ENCODE results near the gene FAM83G. TPM values are rescaled to one million over a fixed set of nuclear protein-coding genes. Genes with fewer than 3 reads are reported as not detected.

The FAM83G gene
- total RNA-seq, 1 donor from 2014 or later = 2.2 TPM

DNA sequence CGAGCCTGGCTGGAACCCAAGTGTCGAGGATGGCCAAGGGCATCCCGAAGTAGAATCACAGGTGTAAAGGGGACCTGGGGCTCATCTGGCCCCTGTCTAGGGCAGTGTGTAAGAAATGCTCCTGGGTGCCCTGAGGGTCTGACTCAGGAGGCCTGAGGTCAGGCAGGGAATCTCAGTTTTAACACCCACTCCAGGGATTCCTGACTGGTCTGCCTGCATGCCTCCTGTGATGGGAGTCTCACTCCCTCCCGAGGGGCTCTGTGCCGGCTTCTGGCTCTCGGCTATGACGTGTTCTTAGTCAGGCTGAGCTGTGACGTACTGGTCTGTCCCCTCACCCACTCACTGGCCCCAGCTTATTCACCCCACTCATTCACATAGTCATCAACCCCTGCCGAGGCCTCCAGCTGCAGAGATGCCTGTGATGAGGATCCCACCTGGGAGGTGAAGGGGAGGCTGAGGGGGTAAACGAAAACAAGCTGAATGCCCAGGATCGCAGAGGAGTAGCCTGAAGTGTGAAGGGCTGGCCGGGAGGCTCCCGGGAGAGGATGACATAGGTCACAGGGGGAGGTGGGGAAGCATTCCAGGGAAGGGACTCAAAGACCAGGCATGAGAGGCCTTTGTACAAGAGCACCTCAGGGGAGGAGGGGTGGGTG lies 23.8 kb downstream of the FAM83G start:
- Histone ChIP-seq H3K27ac (replicated peaks) (no peak overlapping the region), H3K36me3 (no peaks in the 10 kb centered on the region), H3K4me1 (no peaks in the 10 kb centered on the region), H3K4me3 (no peak overlapping the region), H3K27me3 (ENCODE audit: low read depth) (no peaks in the 10 kb centered on the region), H3K9me3 (replicated peaks) (no peaks in the 10 kb centered on the region)
- intact Hi-C loops (cut with micrococcal nuclease) = no loop called here
- no peak for DNase-seq
- TF ChIP-seq, protein P1, sequence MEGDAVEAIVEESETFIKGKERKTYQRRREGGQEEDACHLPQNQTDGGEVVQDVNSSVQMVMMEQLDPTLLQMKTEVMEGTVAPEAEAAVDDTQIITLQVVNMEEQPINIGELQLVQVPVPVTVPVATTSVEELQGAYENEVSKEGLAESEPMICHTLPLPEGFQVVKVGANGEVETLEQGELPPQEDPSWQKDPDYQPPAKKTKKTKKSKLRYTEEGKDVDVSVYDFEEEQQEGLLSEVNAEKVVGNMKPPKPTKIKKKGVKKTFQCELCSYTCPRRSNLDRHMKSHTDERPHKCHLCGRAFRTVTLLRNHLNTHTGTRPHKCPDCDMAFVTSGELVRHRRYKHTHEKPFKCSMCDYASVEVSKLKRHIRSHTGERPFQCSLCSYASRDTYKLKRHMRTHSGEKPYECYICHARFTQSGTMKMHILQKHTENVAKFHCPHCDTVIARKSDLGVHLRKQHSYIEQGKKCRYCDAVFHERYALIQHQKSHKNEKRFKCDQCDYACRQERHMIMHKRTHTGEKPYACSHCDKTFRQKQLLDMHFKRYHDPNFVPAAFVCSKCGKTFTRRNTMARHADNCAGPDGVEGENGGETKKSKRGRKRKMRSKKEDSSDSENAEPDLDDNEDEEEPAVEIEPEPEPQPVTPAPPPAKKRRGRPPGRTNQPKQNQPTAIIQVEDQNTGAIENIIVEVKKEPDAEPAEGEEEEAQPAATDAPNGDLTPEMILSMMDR (IDR thresholded peaks at IDR 0.05; ENCODE audit: borderline replicate concordance) = no peak

DNA sequence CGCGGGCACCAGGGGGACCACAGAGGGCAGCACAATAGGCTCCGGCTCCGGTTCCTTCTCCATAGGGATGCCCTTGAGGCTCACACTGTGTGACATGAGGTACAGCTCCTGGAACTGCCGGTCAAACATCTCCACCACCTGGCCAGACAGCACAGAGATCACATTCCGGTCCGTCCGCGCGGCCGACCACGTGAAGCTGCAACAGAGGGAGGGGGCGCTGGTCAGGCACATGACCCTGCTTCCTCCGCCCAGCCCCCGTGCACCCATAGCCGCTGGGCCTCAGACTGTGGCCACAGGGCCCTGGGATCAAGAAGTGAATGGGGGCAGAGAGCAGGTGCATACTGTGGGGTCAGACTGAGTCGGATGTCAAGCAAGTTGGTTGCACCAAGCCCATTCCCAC lies 25.9 kb downstream of the FAM83G start:
- no peak overlapping the region for H3K4me3 ChIP-seq
- no peak for DNase-seq
- TF ChIP-seq, protein P1 (IDR thresholded peaks at IDR 0.05; ENCODE audit: borderline replicate concordance) = no peak
- no peaks in the 10 kb centered on the region for H3K27me3 ChIP-seq (ENCODE audit: low read depth)
- no peak overlapping the region for H3K27ac ChIP-seq (replicated peaks)
- no peaks in the 10 kb centered on the region for H3K4me1 ChIP-seq
- no peaks in the 10 kb centered on the region for H3K9me3 ChIP-seq (replicated peaks)
- no peaks in the 10 kb centered on the region for H3K36me3 ChIP-seq
- intact Hi-C loops (cut with micrococcal nuclease) = no loop called here

DNA sequence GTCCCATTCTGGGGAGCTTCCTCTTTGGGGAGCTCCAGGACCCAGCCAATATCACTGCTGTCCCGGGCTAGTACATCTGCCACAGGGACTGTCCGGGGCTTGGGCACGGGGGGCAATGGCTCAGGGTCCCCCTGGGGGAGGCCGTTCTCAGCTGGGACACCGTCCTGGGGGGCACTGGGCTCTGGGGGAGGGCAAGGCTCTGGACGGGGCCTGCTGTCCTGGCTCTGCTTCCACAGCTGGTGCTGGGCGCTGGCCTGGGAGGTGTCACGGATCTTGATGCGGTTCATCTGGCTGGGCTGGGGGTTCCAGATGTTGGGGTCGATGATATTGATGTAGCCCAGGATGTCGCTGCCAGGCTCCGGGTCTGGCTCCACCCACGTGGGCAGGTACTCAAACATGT lies 26.5 kb downstream of the FAM83G start:
- no peak for DNase-seq
- no peaks in the 10 kb centered on the region for H3K4me1 ChIP-seq
- no peak overlapping the region for H3K4me3 ChIP-seq
- TF ChIP-seq, protein P1 (IDR thresholded peaks at IDR 0.05; ENCODE audit: borderline replicate concordance) = no peak
- intact Hi-C loops (cut with micrococcal nuclease) = no loop called here
- H3K27me3 ChIP-seq (ENCODE audit: low read depth) = no peaks in the 10 kb centered on the region
- no peak overlapping the region for H3K27ac ChIP-seq (replicated peaks)
- H3K36me3 ChIP-seq = no peaks in the 10 kb centered on the region
- no peaks in the 10 kb centered on the region for H3K9me3 ChIP-seq (replicated peaks)

DNA sequence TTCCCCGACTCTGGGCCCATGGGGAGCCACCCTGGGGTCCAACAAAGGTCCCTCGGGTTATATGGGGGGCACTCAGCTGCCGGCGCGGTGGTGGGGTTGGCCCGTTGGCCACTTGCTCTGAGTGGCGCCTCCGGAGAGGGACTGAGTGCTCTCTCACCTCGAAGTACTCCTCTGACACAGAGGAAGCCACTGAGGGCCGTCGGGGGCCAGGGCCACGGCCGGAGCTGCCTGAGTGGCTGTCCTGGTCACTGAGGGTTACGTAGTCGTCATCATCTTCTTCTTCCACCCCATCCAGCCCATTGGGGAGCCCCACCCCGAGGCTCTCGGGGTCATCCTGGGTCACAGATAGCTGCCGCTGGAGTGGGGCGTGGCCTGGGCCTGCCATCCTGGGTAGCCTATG lies 26.9 kb downstream of the FAM83G start:
- Histone ChIP-seq H3K9me3 (replicated peaks) (no peaks in the 10 kb centered on the region), H3K36me3 (no peaks in the 10 kb centered on the region), H3K27ac (replicated peaks) (no peak overlapping the region), H3K4me3 (no peak overlapping the region), H3K27me3 (ENCODE audit: low read depth) (no peaks in the 10 kb centered on the region), H3K4me1 (no peaks in the 10 kb centered on the region)
- intact Hi-C loops (cut with micrococcal nuclease) = no loop called here
- TF ChIP-seq, protein P1 (IDR thresholded peaks at IDR 0.05; ENCODE audit: borderline replicate concordance) = no peak
- DNase-seq = no peak

DNA sequence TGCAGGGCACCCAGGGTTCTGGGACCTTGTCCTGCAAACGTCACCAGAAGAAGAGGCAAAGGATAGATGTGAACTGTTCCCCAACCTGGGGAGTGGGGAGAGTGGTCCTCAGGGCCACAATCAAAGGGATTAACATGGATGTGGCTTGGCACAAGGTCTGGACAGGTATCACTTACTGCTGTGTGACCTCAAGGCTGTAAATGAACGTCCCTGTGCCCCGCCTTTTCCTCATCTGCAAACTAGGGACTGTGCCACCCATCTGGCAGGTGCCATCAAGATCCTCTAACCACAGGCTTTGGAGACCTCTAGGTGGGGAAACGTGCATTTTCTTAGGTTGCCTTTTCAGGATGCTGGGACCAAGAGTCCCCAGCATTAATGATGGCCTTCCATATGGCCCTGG lies 27.5 kb downstream of the FAM83G start:
- Histone ChIP-seq H3K4me3 (no peak overlapping the region), H3K27me3 (ENCODE audit: low read depth) (no peaks in the 10 kb centered on the region), H3K27ac (replicated peaks) (no peak overlapping the region), H3K9me3 (replicated peaks) (no peaks in the 10 kb centered on the region), H3K36me3 (no peaks in the 10 kb centered on the region), H3K4me1 (no peaks in the 10 kb centered on the region)
- TF ChIP-seq, protein P1 (IDR thresholded peaks at IDR 0.05; ENCODE audit: borderline replicate concordance) = no peak
- no peak for DNase-seq
- intact Hi-C loops (cut with micrococcal nuclease) = no loop called here

Data from left ventricle myocardium inferior (tissue), 1 donor.